Measurements from ENCODE around the gene PSPN. TPM values are rescaled to one million over a fixed set of nuclear protein-coding genes. Genes with fewer than 3 reads are reported as not detected.
A peak's percentile ranks its signal among the peaks of the same experiment; 100 is the strongest.
"Not testable (repeated sequence)": the region's sequence is repeated elsewhere in the genome, so short reads cannot be mapped to it uniquely, and the experiment has no call there.

PSPN gene
- total RNA-seq, 2 donors from 2014 or later, result 1.4 to 2.8 TPM

GRCh38 chr19:6402058-6402457, 26.3 kb upstream of the PSPN start:
- Histone ChIP-seq H3K4me1 (ENCODE audit: control insufficient read depth in 1 of 2, low read depth in 2 of 2) (no peaks in the 10 kb centered on the region), H3K27ac (no peak overlapping the region), H3K27me3 (replicated peaks; ENCODE audit: insufficient read depth) (no peaks in the 10 kb centered on the region), H3K9me3 (no peaks in the 10 kb centered on the region), H3K4me3 (no peak overlapping the region), H3K36me3 (no peaks in the 10 kb centered on the region)
- no peak for DNase-seq (ENCODE audit: low spot score)
- TF ChIP-seq, protein P1, sequence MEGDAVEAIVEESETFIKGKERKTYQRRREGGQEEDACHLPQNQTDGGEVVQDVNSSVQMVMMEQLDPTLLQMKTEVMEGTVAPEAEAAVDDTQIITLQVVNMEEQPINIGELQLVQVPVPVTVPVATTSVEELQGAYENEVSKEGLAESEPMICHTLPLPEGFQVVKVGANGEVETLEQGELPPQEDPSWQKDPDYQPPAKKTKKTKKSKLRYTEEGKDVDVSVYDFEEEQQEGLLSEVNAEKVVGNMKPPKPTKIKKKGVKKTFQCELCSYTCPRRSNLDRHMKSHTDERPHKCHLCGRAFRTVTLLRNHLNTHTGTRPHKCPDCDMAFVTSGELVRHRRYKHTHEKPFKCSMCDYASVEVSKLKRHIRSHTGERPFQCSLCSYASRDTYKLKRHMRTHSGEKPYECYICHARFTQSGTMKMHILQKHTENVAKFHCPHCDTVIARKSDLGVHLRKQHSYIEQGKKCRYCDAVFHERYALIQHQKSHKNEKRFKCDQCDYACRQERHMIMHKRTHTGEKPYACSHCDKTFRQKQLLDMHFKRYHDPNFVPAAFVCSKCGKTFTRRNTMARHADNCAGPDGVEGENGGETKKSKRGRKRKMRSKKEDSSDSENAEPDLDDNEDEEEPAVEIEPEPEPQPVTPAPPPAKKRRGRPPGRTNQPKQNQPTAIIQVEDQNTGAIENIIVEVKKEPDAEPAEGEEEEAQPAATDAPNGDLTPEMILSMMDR (IDR thresholded peaks at IDR 0.05), result no peak
- no peak for ATAC-seq (ENCODE audit: insufficient number of reproducible peaks, low FRiP score, low read depth)

DNA sequence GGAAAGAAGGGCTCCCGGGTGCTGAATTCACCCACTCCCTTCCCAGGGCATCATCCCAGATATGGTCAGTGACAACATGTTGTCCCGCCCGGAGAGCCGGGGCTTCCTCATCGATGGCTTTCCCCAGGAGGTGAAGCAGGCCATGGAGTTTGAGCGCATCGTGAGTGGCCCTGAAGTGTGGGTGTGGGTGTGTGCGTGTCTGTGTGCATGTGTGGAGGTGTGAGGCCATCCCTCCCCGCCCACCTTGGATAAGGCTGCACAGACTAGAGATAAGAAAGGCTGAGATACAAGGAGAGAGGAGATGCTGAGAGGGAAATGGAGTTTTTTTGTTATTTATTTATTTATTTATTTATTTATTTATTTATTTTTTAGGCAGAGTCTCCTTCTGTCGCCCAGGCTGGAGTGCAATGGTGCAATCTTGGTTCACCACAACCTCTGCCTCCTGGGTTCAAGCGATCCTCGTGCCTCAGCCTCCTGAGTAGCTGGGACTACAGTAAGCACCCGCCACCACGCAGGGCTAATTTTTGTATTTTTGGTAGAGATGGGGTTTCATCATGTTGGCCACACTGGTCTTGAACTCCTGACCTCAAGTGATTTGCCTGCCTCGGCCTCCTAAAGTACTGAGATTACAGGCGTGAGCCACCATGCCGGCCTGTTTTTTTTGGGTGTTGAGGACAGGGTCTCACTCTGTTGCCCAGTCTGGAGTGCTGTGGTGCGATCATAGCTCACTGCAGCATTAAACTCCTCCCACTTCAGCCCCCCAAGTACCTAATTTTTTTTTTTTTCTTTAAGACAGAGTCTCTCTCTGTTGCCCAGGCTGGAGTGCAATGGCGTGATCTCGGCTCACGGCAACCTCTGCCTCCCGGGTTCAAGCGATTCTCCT, 24.6 kb upstream of the PSPN start:
- not testable (repeated sequence) for H3K36me3 ChIP-seq; H3K27ac ChIP-seq; ATAC-seq (ENCODE audit: insufficient number of reproducible peaks, low FRiP score, low read depth); H3K4me1 ChIP-seq (ENCODE audit: control insufficient read depth in 1 of 2, low read depth in 2 of 2); H3K4me3 ChIP-seq; DNase-seq (ENCODE audit: low spot score); H3K9me3 ChIP-seq; H3K27me3 ChIP-seq (replicated peaks; ENCODE audit: insufficient read depth)

DNA sequence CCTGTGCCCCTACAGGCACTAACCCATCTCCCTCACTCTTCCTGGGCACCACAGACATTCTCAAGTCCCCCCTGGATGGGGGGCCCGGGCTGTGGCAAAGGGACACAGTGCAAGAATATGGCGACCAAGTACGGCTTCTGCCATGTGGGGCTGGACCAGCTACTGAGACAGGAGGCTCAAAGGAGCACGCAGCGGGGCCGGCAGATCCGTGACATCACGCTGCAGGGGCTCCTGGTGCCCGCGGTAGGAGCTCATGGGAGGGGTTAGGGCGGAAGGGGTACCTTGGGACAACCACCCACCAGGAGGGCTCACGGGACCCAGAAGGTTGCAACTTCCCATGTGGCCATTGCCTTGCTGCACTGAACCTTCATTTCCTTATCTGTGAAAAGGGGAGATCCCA, 20.6 kb upstream of the PSPN start:
- DNase-seq (ENCODE audit: low spot score) (no peak), ATAC-seq (ENCODE audit: insufficient number of reproducible peaks, low FRiP score, low read depth) (no peak)
- Histone ChIP-seq H3K36me3 (no peaks in the 10 kb centered on the region), H3K9me3 (no peaks in the 10 kb centered on the region), H3K27ac (no peak overlapping the region), H3K4me3 (no peak overlapping the region), H3K4me1 (ENCODE audit: control insufficient read depth in 1 of 2, low read depth in 2 of 2) (peaks cover 7 to 23% of the 10 kb centered on the region in 2 donors), H3K27me3 (replicated peaks; ENCODE audit: insufficient read depth) (no peaks in the 10 kb centered on the region)
- TF ChIP-seq, protein P1 (IDR thresholded peaks at IDR 0.05), result no peak

GRCh38 chr19:6394831-6395230, 19.1 kb upstream of the PSPN start:
- ATAC-seq (ENCODE audit: insufficient number of reproducible peaks, low FRiP score, low read depth) (no peak), DNase-seq (ENCODE audit: low spot score) (no peak)
- H3K27ac ChIP-seq, result no peak overlapping the region
- no peak overlapping the region for H3K4me3 ChIP-seq
- H3K9me3 ChIP-seq, result no peaks in the 10 kb centered on the region
- H3K4me1 ChIP-seq (ENCODE audit: control insufficient read depth in 1 of 2, low read depth in 2 of 2), result peaks cover 7 to 25% of the 10 kb centered on the region in 2 donors
- TF ChIP-seq, protein P1 (IDR thresholded peaks at IDR 0.05), result no peak
- no peaks in the 10 kb centered on the region for H3K36me3 ChIP-seq
- no peaks in the 10 kb centered on the region for H3K27me3 ChIP-seq (replicated peaks; ENCODE audit: insufficient read depth)

DNA sequence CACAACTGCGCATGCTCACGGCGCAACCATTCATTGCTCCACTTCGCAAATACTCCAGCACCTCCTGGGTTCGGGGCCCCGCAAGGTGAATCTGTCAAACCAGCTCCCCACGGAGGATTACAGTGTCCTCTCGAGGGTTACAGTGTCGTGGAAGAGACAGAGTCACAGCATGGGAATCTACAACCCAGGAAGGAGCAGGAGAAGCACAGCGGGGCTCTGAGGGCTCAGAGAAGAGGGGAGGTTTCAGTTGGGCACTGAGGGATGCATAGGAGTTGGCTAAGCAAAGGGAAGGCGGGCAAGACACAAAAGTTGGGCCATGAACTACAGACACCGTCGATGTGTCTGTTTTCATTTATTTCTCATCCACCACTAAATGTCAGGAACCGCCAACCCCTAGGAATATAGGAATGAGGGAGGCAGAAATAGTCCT, 18.3 kb upstream of the PSPN start:
- ATAC-seq (ENCODE audit: insufficient number of reproducible peaks, low FRiP score, low read depth) (no peak), DNase-seq (ENCODE audit: low spot score) (no peak)
- Histone ChIP-seq H3K36me3 (peaks cover 5% of the 10 kb centered on the region), H3K27ac (peak overlapping the region; percentile 97 to 98), H3K27me3 (replicated peaks; ENCODE audit: insufficient read depth) (no peaks in the 10 kb centered on the region), H3K4me1 (ENCODE audit: control insufficient read depth in 1 of 2, low read depth in 2 of 2) (peaks cover 7 to 25% of the 10 kb centered on the region in 2 donors), H3K4me3 (peak overlapping the region; percentile 90), H3K9me3 (no peaks in the 10 kb centered on the region)
- TF ChIP-seq, protein P1 (IDR thresholded peaks at IDR 0.05), result no peak

Measured in thoracic aorta (tissue), 2 donors.